HuH-7.5 (cell line): Measurements from ENCODE around the gene IRF5.
"Not testable (repeated sequence)": the region's sequence is repeated elsewhere in the genome, so short reads cannot be mapped to it uniquely, and the experiment has no call there.

Experiments
- DNase-seq: peaks from one replicate; pipeline ENCODE4 v3.0.0; 2011; ENCODE audit warnings: low spot score

IRF5 gene

GRCh38 chr7:128961030-128961659 is 23.4 kb downstream of the IRF5 start:
- DNase-seq = no peak

GRCh38 chr7:128962899-128963298 is 25.2 kb downstream of the IRF5 start:
- no peak for DNase-seq

- DNase-seq = no peak
Measured at GRCh38 chr7:128963327-128963757, 25.6 kb downstream of the IRF5 start.

- no peak for DNase-seq
Measured at GRCh38 chr7:128968624-128969023, 30.9 kb downstream of the IRF5 start.

- no peak for DNase-seq
Measured at GRCh38 chr7:128974241-128974934, 36.7 kb downstream of the IRF5 start.

GRCh38 chr7:128982105-128982504 is 44.4 kb downstream of the IRF5 start:
- no peak for DNase-seq

- DNase-seq = no peak
Measured at GRCh38 chr7:128985660-128986059, 47.9 kb downstream of the IRF5 start.

- DNase-seq = no peak
Measured at GRCh38 chr7:128986609-128987008, 48.9 kb downstream of the IRF5 start.

- DNase-seq = no peak
Measured at GRCh38 chr7:128988372-128988771, 50.6 kb downstream of the IRF5 start.

GRCh38 chr7:128989961-128990360 is 52.2 kb downstream of the IRF5 start:
- no peak for DNase-seq

- DNase-seq = no peak
Measured at GRCh38 chr7:128993419-128993818, 55.7 kb downstream of the IRF5 start.

GRCh38 chr7:128994560-128994959 is 56.8 kb downstream of the IRF5 start:
- not testable (repeated sequence) for DNase-seq

- DNase-seq = no peak
Measured at GRCh38 chr7:128997181-128997580, 59.5 kb downstream of the IRF5 start.
